ENCODE results near the gene CUL3.

CUL3 gene

DNA sequence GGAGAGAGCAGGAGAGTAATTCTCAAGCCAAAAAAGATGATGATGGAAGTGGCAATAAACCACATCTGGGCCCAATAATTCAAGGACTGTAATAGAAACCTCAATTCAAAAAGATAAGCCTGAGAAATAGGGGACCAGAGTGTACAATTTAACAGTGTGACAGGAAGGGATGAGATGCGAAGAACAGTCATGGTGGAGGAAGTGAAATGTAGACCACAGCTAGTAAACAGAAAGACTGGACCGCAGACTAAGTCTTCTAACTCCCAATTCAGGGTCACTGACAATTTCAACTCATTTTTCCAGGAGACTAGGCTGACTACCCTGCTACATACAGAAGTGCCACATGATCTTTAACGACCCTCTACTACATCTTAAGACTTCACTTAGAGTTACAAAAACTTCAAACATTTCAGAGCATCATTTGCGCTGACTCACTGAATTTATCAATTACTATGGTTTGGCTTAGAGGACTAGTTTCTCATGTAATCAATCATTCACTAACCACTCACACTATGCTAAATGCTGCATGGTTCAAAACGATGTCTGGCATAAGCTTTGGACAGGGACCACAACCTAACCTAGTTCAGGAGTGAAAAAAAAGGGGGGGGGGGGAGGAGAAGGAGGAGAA, 9.0 kb downstream of the CUL3 start:
- H3K9ac ChIP-seq (ENCODE audit: low read length), result no peak overlapping the region
- H2BK5ac ChIP-seq (ENCODE audit: low read length), result no peak overlapping the region
- H3K4me1 ChIP-seq (ENCODE audit: control insufficient read depth, low read depth, low read length), result peaks cover 6% of the 10 kb centered on the region
- H3K18ac ChIP-seq (ENCODE audit: low read length), result no peak overlapping the region
- no peak overlapping the region for H3K23ac ChIP-seq (ENCODE audit: low read length)
- peaks cover 5% of the 10 kb centered on the region for H3K79me1 ChIP-seq (ENCODE audit: low read length)
- no peak overlapping the region for H4K5ac ChIP-seq (ENCODE audit: low read length)
- H2BK15ac ChIP-seq (replicated peaks; ENCODE audit: low read depth), result no peak overlapping the region
- no peaks in the 10 kb centered on the region for H3K36me3 ChIP-seq (ENCODE audit: control insufficient read depth, insufficient read depth, low read length)
- no CpG with 5 or more reads among the region's 5 CpGs for WGBS (ENCODE audit: extremely low coverage, insufficient coverage, low lambda C conversion rate)
- no peak overlapping the region for H3K4me3 ChIP-seq (ENCODE audit: low read length)
- H4K8ac ChIP-seq (ENCODE audit: low read depth, low read length), result no peak overlapping the region
- no peak for DNase-seq
- no peaks in the 10 kb centered on the region for H3K27me3 ChIP-seq (ENCODE audit: insufficient read depth, low read length, poor library complexity)
- H3K4me2 ChIP-seq (ENCODE audit: low read length), result no peak overlapping the region
- no peak overlapping the region for H2BK120ac ChIP-seq (ENCODE audit: low read depth, low read length)
- H3K79me2 ChIP-seq (ENCODE audit: control insufficient read depth, insufficient read depth, low read length), result peaks cover 67% of the 10 kb centered on the region
- no peak overlapping the region for H3K27ac ChIP-seq (ENCODE audit: low read depth, low read length)
- H2AK5ac ChIP-seq (ENCODE audit: low read length), result no peak overlapping the region
- no peak overlapping the region for H3K56ac ChIP-seq (ENCODE audit: low read length)
- H3K4ac ChIP-seq (ENCODE audit: low read depth, low read length), result no peak overlapping the region

DNA sequence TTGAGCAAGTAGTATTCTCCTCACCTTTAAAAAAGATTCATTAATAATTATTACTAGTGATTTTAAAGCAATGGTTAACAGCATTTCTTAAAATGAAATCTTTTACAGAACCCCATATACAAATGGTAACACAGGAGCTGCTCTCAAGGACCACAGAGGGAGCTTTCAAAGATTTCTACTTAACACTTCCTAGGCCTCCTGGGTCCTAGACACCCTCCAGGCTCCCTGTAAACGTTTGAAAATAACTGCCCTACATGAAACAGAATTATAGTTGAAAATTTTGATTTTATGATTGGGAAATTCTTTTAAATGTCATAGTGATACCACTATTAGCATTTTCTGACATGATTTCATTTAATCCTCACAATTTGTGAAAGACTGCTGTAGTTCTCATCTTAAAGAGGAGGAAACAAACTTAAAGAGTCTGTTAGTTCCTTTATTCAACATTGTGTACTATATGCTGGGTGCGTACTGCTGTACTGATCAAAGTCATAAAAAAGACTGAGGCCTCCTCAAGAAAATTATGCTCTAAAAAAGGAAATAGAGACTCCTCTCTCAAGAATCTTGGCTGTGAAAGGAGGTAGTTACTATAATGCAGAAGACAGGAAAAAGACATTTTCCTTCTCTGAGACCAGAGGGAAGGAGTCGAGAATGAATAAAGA, 10.6 kb downstream of the CUL3 start:
- no peak overlapping the region for H3K27ac ChIP-seq (ENCODE audit: low read depth, low read length)
- H3K36me3 ChIP-seq (ENCODE audit: control insufficient read depth, insufficient read depth, low read length), result no peaks in the 10 kb centered on the region
- no peak overlapping the region for H3K56ac ChIP-seq (ENCODE audit: low read length)
- no peak overlapping the region for H3K9ac ChIP-seq (ENCODE audit: low read length)
- H2BK120ac ChIP-seq (ENCODE audit: low read depth, low read length), result no peak overlapping the region
- no peak overlapping the region for H3K4me2 ChIP-seq (ENCODE audit: low read length)
- no peak overlapping the region for H3K4ac ChIP-seq (ENCODE audit: low read depth, low read length)
- H2AK5ac ChIP-seq (ENCODE audit: low read length), result no peak overlapping the region
- no peak overlapping the region for H3K4me3 ChIP-seq (ENCODE audit: low read length)
- H2BK5ac ChIP-seq (ENCODE audit: low read length), result no peak overlapping the region
- WGBS (ENCODE audit: extremely low coverage, insufficient coverage, low lambda C conversion rate), result no CpG with 5 or more reads among the region's 3 CpGs
- DNase-seq, result peak; percentile 20
- H3K18ac ChIP-seq (ENCODE audit: low read length), result no peak overlapping the region
- no peaks in the 10 kb centered on the region for H3K27me3 ChIP-seq (ENCODE audit: insufficient read depth, low read length, poor library complexity)
- H3K79me2 ChIP-seq (ENCODE audit: control insufficient read depth, insufficient read depth, low read length), result peaks cover 62% of the 10 kb centered on the region
- peaks cover 6% of the 10 kb centered on the region for H3K4me1 ChIP-seq (ENCODE audit: control insufficient read depth, low read depth, low read length)
- peaks cover 5% of the 10 kb centered on the region for H3K79me1 ChIP-seq (ENCODE audit: low read length)
- H4K5ac ChIP-seq (ENCODE audit: low read length), result no peak overlapping the region
- no peak overlapping the region for H2BK15ac ChIP-seq (replicated peaks; ENCODE audit: low read depth)
- H3K23ac ChIP-seq (ENCODE audit: low read length), result no peak overlapping the region
- H4K8ac ChIP-seq (ENCODE audit: low read depth, low read length), result no peak overlapping the region

DNA sequence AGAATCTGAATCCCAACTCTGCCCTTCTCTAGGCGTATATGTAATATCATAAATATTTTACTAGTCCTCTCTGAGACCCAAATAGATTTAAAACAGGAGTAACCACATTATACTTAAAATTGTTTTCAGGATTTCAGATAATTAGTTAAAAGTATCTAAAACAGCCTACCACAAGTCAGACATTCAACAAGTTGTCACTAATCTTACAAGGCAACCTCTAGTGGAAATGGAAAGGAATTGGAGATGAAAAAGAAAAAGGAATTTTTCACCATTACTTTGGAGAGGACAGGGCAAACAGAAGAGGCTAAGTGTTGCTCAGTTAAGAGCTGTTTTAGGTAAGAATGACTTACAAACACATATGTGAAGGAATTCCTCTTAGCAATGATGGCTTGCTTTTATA, 11.4 kb downstream of the CUL3 start:
- Histone ChIP-seq H3K27ac (ENCODE audit: low read depth, low read length) (no peak overlapping the region), H3K36me3 (ENCODE audit: control insufficient read depth, insufficient read depth, low read length) (no peaks in the 10 kb centered on the region), H2BK5ac (ENCODE audit: low read length) (no peak overlapping the region), H2AK5ac (ENCODE audit: low read length) (no peak overlapping the region), H2BK15ac (replicated peaks; ENCODE audit: low read depth) (no peak overlapping the region), H4K8ac (ENCODE audit: low read depth, low read length) (no peak overlapping the region), H4K5ac (ENCODE audit: low read length) (no peak overlapping the region), H3K4me1 (ENCODE audit: control insufficient read depth, low read depth, low read length) (peaks cover 6% of the 10 kb centered on the region), H3K23ac (ENCODE audit: low read length) (no peak overlapping the region), H3K27me3 (ENCODE audit: insufficient read depth, low read length, poor library complexity) (no peaks in the 10 kb centered on the region), H2BK120ac (ENCODE audit: low read depth, low read length) (no peak overlapping the region), H3K4me3 (ENCODE audit: low read length) (no peak overlapping the region), H3K4me2 (ENCODE audit: low read length) (no peak overlapping the region), H3K4ac (ENCODE audit: low read depth, low read length) (no peak overlapping the region), H3K79me2 (ENCODE audit: control insufficient read depth, insufficient read depth, low read length) (peaks cover 58% of the 10 kb centered on the region), H3K9ac (ENCODE audit: low read length) (no peak overlapping the region), H3K79me1 (ENCODE audit: low read length) (peaks cover 5% of the 10 kb centered on the region), H3K18ac (ENCODE audit: low read length) (no peak overlapping the region), H3K56ac (ENCODE audit: low read length) (no peak overlapping the region)
- no CpG with 5 or more reads among the region's 1 CpG for WGBS (ENCODE audit: extremely low coverage, insufficient coverage, low lambda C conversion rate)
- DNase-seq, result peak; percentile 26

DNA sequence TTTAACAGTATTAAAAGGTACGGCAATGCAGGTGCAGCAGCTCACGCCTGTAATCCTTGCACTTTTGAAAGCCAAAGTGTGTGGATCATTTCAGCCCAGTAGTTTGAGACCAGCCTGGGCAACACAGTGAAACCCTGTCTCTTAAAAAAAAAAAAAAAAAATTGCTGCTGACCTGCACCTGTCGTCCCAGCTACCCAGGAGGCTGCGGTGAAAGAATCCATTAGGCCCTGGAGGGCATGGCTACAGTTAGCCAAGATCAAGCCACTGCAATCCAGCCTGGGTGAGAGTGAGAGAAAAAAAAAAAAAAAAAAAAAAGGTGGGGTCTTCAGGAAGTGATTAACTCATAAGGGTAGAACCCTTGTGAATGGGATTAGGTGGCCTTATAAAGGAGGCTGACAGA, 12.8 kb downstream of the CUL3 start:
- H2BK15ac ChIP-seq (replicated peaks; ENCODE audit: low read depth), result no peak overlapping the region
- no peak overlapping the region for H3K4me3 ChIP-seq (ENCODE audit: low read length)
- no peak overlapping the region for H3K56ac ChIP-seq (ENCODE audit: low read length)
- H3K79me2 ChIP-seq (ENCODE audit: control insufficient read depth, insufficient read depth, low read length), result peaks cover 66% of the 10 kb centered on the region
- no peak overlapping the region for H2BK5ac ChIP-seq (ENCODE audit: low read length)
- no peak overlapping the region for H4K5ac ChIP-seq (ENCODE audit: low read length)
- no peak overlapping the region for H3K4ac ChIP-seq (ENCODE audit: low read depth, low read length)
- no peak overlapping the region for H3K18ac ChIP-seq (ENCODE audit: low read length)
- no peak overlapping the region for H4K8ac ChIP-seq (ENCODE audit: low read depth, low read length)
- no peaks in the 10 kb centered on the region for H3K27me3 ChIP-seq (ENCODE audit: insufficient read depth, low read length, poor library complexity)
- H2BK120ac ChIP-seq (ENCODE audit: low read depth, low read length), result no peak overlapping the region
- no peaks in the 10 kb centered on the region for H3K36me3 ChIP-seq (ENCODE audit: control insufficient read depth, insufficient read depth, low read length)
- peaks cover 6% of the 10 kb centered on the region for H3K4me1 ChIP-seq (ENCODE audit: control insufficient read depth, low read depth, low read length)
- DNase-seq, result peak; percentile 13
- H3K4me2 ChIP-seq (ENCODE audit: low read length), result no peak overlapping the region
- no peak overlapping the region for H3K23ac ChIP-seq (ENCODE audit: low read length)
- H3K9ac ChIP-seq (ENCODE audit: low read length), result no peak overlapping the region
- H2AK5ac ChIP-seq (ENCODE audit: low read length), result no peak overlapping the region
- peaks cover 6% of the 10 kb centered on the region for H3K79me1 ChIP-seq (ENCODE audit: low read length)
- WGBS (ENCODE audit: extremely low coverage, insufficient coverage, low lambda C conversion rate), result no CpG with 5 or more reads among the region's 4 CpGs
- H3K27ac ChIP-seq (ENCODE audit: low read depth, low read length), result no peak overlapping the region

DNA sequence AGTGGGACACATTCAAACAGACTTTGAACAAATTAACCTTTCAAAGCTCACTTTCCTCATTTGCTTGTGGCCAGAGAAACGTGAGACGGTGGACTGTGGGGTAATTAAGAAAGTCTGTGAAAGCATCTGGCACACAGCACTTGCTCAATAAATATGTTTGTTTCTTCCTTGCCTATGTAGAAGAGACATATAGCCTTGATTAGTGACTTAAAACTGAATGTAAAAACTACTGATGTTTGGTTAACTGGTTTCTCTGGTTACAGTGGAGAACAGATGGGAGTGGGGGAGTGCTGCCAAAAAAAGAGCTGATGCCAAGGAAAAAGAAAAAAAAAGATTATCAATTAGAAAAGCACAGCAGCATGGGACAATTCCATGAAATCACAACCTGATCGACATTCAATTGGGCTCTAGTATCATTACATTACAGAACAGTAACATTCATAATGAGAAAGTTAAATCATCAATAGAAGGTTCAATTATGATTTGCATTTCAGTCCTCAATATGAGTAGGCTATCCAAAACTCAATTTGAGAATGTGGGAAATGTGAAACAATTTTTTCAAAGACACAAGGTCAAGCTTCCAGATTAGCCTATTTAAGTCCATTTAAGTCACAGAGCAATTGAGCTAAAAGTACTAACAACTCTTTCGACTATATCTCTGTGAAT, 14.7 kb downstream of the CUL3 start:
- Histone ChIP-seq H2BK15ac (replicated peaks; ENCODE audit: low read depth) (no peak overlapping the region), H2BK5ac (ENCODE audit: low read length) (no peak overlapping the region), H3K4ac (ENCODE audit: low read depth, low read length) (no peak overlapping the region), H3K56ac (ENCODE audit: low read length) (no peak overlapping the region), H3K4me3 (ENCODE audit: low read length) (no peak overlapping the region), H4K8ac (ENCODE audit: low read depth, low read length) (no peak overlapping the region), H4K5ac (ENCODE audit: low read length) (no peak overlapping the region), H3K23ac (ENCODE audit: low read length) (no peak overlapping the region), H3K9ac (ENCODE audit: low read length) (no peak overlapping the region), H3K36me3 (ENCODE audit: control insufficient read depth, insufficient read depth, low read length) (no peaks in the 10 kb centered on the region), H3K79me2 (ENCODE audit: control insufficient read depth, insufficient read depth, low read length) (peaks cover 67% of the 10 kb centered on the region), H3K27me3 (ENCODE audit: insufficient read depth, low read length, poor library complexity) (no peaks in the 10 kb centered on the region), H3K4me1 (ENCODE audit: control insufficient read depth, low read depth, low read length) (peaks cover 2% of the 10 kb centered on the region), H2AK5ac (ENCODE audit: low read length) (no peak overlapping the region), H3K18ac (ENCODE audit: low read length) (no peak overlapping the region), H2BK120ac (ENCODE audit: low read depth, low read length) (no peak overlapping the region), H3K4me2 (ENCODE audit: low read length) (no peak overlapping the region), H3K27ac (ENCODE audit: low read depth, low read length) (no peak overlapping the region), H3K79me1 (ENCODE audit: low read length) (peaks cover 13% of the 10 kb centered on the region)
- no CpG with 5 or more reads among the region's 4 CpGs for WGBS (ENCODE audit: extremely low coverage, insufficient coverage, low lambda C conversion rate)
- no peak for DNase-seq

All from mesendoderm (in vitro differentiated cells).